ENCODE results near the gene ABCB9.
A peak's percentile ranks its signal among the peaks of the same experiment; 100 is the strongest.

- peak; percentile 71 for TF ChIP-seq CTCF (conservative IDR thresholded peaks at IDR 0.05; ENCODE audit: low read depth, low read length)
- no peak for TF ChIP-seq EZH2phosphoT487 (IDR thresholded peaks at IDR 0.05; ENCODE audit: borderline replicate concordance, low read length)
- TF ChIP-seq EZH2 (IDR thresholded peaks at IDR 0.05; ENCODE audit: low read length, unreplicated experiment) = no peak
Observed at GRCh38 chr12:122946690-122947341, 19.4 kb downstream of the ABCB9 start.
